HCT116 (cell line): ENCODE results near the gene ADCY1. TPM values are rescaled to one million over a fixed set of nuclear protein-coding genes. Genes with fewer than 3 reads are reported as not detected.

Experiments
- ATAC-seq: fragments of 200-7000 bp; cut with Tn5 transposase; 2 replicates; pipeline ENCODE4 v1.9.1; 2020; ENCODE audit warnings: mild to moderate bottlenecking, moderate library complexity
- BruUV-seq: library from RNA; stranded (reverse); fragments of 400-500 nt; replicated peaks from 2 replicates; lab custom pipeline; 2021; lab: Mats Ljungman, UMichigan
- CTCF ChIA-PET: fragments of 300-600 bp; sonication (Branson Sonifier 250); formaldehyde crosslinking; loops from one replicate; lab custom pipeline; 2021; ENCODE audit warnings: antibody characterized with exemption; lab: Charles Lee
- POLR2A ChIA-PET: fragments of 300-600, 350-600 bp; sonication (Branson Sonifier 250); formaldehyde crosslinking; loops from one replicate; lab custom pipeline; 2021; ENCODE audit warnings: antibody characterized with exemption; lab: Charles Lee
- RAD21 ChIA-PET, 2 experiments: fragments of 300-600 bp; sonication (Branson Sonifier 250); formaldehyde crosslinking; loops; one replicate each; lab custom pipeline; 2023; ENCODE audit warnings: low total read pairs in 2 of 2; ENCODE audit not compliant: uncharacterized antibody in 2 of 2, unreplicated experiment in 2 of 2, low non-redundant PET in 1 of 2; lab: Charles Lee
- DNase-seq: peaks from one replicate; pipeline ENCODE4 v3.0.0-alpha.2; 2010; ENCODE audit warnings: low read depth, low spot score
- H2AFZ ChIP-seq: fragments of 200-600 bp; shearing (Covaris generic), sonication (generic); 2 replicates; pipeline ENCODE4 v1.6.1; 2017; ENCODE audit warnings: low read depth, mixed run types, mixed read lengths, antibody characterized with exemption, low read length; ENCODE audit not compliant: poor library complexity, severe bottlenecking
- H3K27ac ChIP-seq: 2 replicates; pipeline ENCODE4 v1.5.1; 2012; ENCODE audit warnings: low read depth, low read length
- H3K27me3 ChIP-seq: fragments of 200-600 bp; sonication (generic); 2 replicates; pipeline ENCODE4 v1.6.1; 2016; ENCODE audit warnings: mixed run types, low read length, mixed read lengths; ENCODE audit not compliant: insufficient read depth
- H3K36me3 ChIP-seq, 2 experiments: fragments of 200-500 bp in 1 of 2; fragments of 200-600 bp in 1 of 2; sonication (Bioruptor generic) in 1 of 2; sonication (generic) in 1 of 2; 2 replicates each; pipeline versions ENCODE4 v1.5.1 to v1.6.1; 2014 to 2016; ENCODE audit warnings: low read length in 2 of 2, inconsistent platforms in 1 of 2, mixed read lengths in 1 of 2, mixed run types in 1 of 2; ENCODE audit not compliant: insufficient read depth in 2 of 2, control insufficient read depth in 1 of 2
- H3K4me1 ChIP-seq, 2 experiments: fragments of 200-600 bp in 1 of 2; sonication (generic) in 1 of 2; 2 replicates each; pipeline versions ENCODE4 v1.5.1 to v1.6.1; 2012 to 2017; ENCODE audit warnings: low read length in 2 of 2, inconsistent platforms in 1 of 2, mild to moderate bottlenecking in 1 of 2, mixed read lengths in 1 of 2, mixed run types in 1 of 2, moderate library complexity in 1 of 2; ENCODE audit not compliant: insufficient read depth in 2 of 2, control insufficient read depth in 1 of 2
- H3K4me2 ChIP-seq: fragments of 200-600 bp; sonication (generic); 2 replicates; pipeline ENCODE4 v1.6.1; 2017; ENCODE audit warnings: mixed run types, low read length, mixed read lengths
- H3K4me3 ChIP-seq, 2 experiments: fragments of 200-600 bp in 1 of 2; sonication (generic) in 1 of 2; replicated peaks in 1 of 2; 2 replicates each; pipeline ENCODE4 v1.5.1; 2011 to 2016; ENCODE audit warnings: low read length in 2 of 2, control low read depth in 1 of 2, low read depth in 1 of 2, mild to moderate bottlenecking in 1 of 2, mixed read lengths in 1 of 2, mixed run types in 1 of 2
- H3K79me2 ChIP-seq: fragments of 200-600 bp; sonication (generic); 2 replicates; pipeline ENCODE4 v1.6.1; 2017; ENCODE audit warnings: mild to moderate bottlenecking, mixed run types, low read length, moderate library complexity, mixed read lengths; ENCODE audit not compliant: insufficient read depth
- H3K9ac ChIP-seq: fragments of 200-600 bp; sonication (generic); 2 replicates; pipeline ENCODE4 v1.6.1; 2016; ENCODE audit warnings: low read length, mixed read lengths
- H3K9me2 ChIP-seq: fragments of 200-600 bp; sonication (generic), shearing (Covaris generic); 2 replicates; pipeline ENCODE4 v1.6.1; 2017; ENCODE audit warnings: mixed run types, mild to moderate bottlenecking, moderate library complexity; ENCODE audit not compliant: insufficient read depth
- H3K9me3 ChIP-seq, 2 experiments: fragments of 200-500 bp in 1 of 2; fragments of 200-600 bp in 1 of 2; sonication (Bioruptor generic) in 1 of 2; sonication (generic) in 1 of 2; 2 replicates each; pipeline ENCODE4 v1.6.1; 2014 to 2017; ENCODE audit warnings: low read length in 2 of 2, mixed read lengths in 2 of 2, inconsistent platforms in 1 of 2, low read depth in 1 of 2, mild to moderate bottlenecking in 1 of 2, mixed run types in 1 of 2, moderate library complexity in 1 of 2; ENCODE audit not compliant: control insufficient read depth in 1 of 2, insufficient read depth in 1 of 2
- H4K20me1 ChIP-seq: fragments of 200-600 bp; sonication (generic), shearing (Covaris generic); 2 replicates; pipeline ENCODE4 v1.6.1; 2017; ENCODE audit warnings: mixed run types, mild to moderate bottlenecking, moderate library complexity; ENCODE audit not compliant: insufficient read depth
- CBX3 ChIP-seq: IDR thresholded peaks from 2 replicates; pipeline ENCODE4 v1.6.1; 2012; ENCODE audit warnings: low read depth
- CEBPB ChIP-seq: IDR thresholded peaks from 2 replicates; pipeline ENCODE4 v1.6.1; 2012; ENCODE audit warnings: low read depth
- EGR1 ChIP-seq: IDR thresholded peaks from 2 replicates; pipeline ENCODE4 v1.6.1; 2012; ENCODE audit warnings: low read depth
- EZH2phosphoT487 ChIP-seq: fragments of 200-600 bp; IDR thresholded peaks from 2 replicates; pipeline ENCODE4 v1.6.1; 2018; ENCODE audit warnings: antibody characterized with exemption, borderline replicate concordance
- MAX ChIP-seq: IDR thresholded peaks from 2 replicates; pipeline ENCODE4 v1.6.1; 2012
- RAD21 ChIP-seq: IDR thresholded peaks from 2 replicates; pipeline ENCODE4 v1.6.1; 2012; ENCODE audit warnings: low read depth, mild to moderate bottlenecking
- SIN3A ChIP-seq: IDR thresholded peaks from 2 replicates; pipeline ENCODE4 v1.6.1; 2012; ENCODE audit warnings: low read depth
- SP1 ChIP-seq: IDR thresholded peaks from 2 replicates; pipeline ENCODE4 v1.6.1; 2012; ENCODE audit warnings: low read depth
- SRF ChIP-seq: IDR thresholded peaks from 2 replicates; pipeline ENCODE4 v1.6.1; 2012; ENCODE audit warnings: low read depth
- ZFX ChIP-seq: fragments of 450-650 bp; IDR thresholded peaks from 2 replicates; pipeline ENCODE4 v1.6.1; 2017
- intact Hi-C: fragments of 100-400 bp; cut with micrococcal nuclease; formaldehyde crosslinking; loops from 2 replicates; pipeline ENCODE4 v1.10.0; 2022
- total RNA-seq: library from RNA; stranded (reverse); gene quantifications from one replicate; pipeline ENCODE4 v1.2.1, GENCODE V29; 2021; ENCODE audit not compliant: unreplicated experiment
- TF ChIP-seq, protein P1 (sequence below): IDR thresholded peaks from 2 replicates; pipeline ENCODE4 v1.6.1; 2012; ENCODE audit warnings: low read depth

Gene ADCY1
- total RNA-seq, 1 experiment from 2014 or later: 0.05 TPM

- no peak for ATAC-seq
- RAD21 ChIA-PET: no interaction called here
- CTCF ChIA-PET: no interaction called here
- no peak for DNase-seq
- intact Hi-C loops: no loop called here
- H3K79me2 ChIP-seq: no peaks in the 10 kb centered on the region
- H3K36me3 ChIP-seq: no peaks in the 10 kb centered on the region
- no TSS peak for BruUV-seq
- no peak overlapping the region for H3K4me2 ChIP-seq
- no peaks in the 10 kb centered on the region for H3K4me1 ChIP-seq
- no peak for TF ChIP-seq CBX3
- no peak for TF ChIP-seq MAX
- TF ChIP-seq CEBPB: no peak
- TF ChIP-seq EZH2phosphoT487: no peak
- no peak for TF ChIP-seq RAD21
- TF ChIP-seq SP1: no peak
- TF ChIP-seq SIN3A: no peak
- TF ChIP-seq, protein P1, sequence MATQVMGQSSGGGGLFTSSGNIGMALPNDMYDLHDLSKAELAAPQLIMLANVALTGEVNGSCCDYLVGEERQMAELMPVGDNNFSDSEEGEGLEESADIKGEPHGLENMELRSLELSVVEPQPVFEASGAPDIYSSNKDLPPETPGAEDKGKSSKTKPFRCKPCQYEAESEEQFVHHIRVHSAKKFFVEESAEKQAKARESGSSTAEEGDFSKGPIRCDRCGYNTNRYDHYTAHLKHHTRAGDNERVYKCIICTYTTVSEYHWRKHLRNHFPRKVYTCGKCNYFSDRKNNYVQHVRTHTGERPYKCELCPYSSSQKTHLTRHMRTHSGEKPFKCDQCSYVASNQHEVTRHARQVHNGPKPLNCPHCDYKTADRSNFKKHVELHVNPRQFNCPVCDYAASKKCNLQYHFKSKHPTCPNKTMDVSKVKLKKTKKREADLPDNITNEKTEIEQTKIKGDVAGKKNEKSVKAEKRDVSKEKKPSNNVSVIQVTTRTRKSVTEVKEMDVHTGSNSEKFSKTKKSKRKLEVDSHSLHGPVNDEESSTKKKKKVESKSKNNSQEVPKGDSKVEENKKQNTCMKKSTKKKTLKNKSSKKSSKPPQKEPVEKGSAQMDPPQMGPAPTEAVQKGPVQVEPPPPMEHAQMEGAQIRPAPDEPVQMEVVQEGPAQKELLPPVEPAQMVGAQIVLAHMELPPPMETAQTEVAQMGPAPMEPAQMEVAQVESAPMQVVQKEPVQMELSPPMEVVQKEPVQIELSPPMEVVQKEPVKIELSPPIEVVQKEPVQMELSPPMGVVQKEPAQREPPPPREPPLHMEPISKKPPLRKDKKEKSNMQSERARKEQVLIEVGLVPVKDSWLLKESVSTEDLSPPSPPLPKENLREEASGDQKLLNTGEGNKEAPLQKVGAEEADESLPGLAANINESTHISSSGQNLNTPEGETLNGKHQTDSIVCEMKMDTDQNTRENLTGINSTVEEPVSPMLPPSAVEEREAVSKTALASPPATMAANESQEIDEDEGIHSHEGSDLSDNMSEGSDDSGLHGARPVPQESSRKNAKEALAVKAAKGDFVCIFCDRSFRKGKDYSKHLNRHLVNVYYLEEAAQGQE: no peak
- no peak for TF ChIP-seq EGR1
- no peak for TF ChIP-seq SRF
- no peak for TF ChIP-seq ZFX
- no peak overlapping the region for H3K27ac ChIP-seq
- no peak overlapping the region for H2AFZ ChIP-seq
- no peaks in the 10 kb centered on the region for H3K9me3 ChIP-seq
- no peaks in the 10 kb centered on the region for H3K9me2 ChIP-seq
- H4K20me1 ChIP-seq: no peaks in the 10 kb centered on the region
- H3K27me3 ChIP-seq: peaks cover 21% of the 10 kb centered on the region
- POLR2A ChIA-PET: no interaction called here
- H3K4me3 ChIP-seq: no peak overlapping the region
- no peak overlapping the region for H3K9ac ChIP-seq
These were observed 53.7 kb downstream of the ADCY1 start for GRCh38 chr7:45627691-45628456.
